Coronary artery (tissue), 2 donors: ENCODE measurements around the gene COL4A5.

Experiments
- DNase-seq: peaks from one replicate; pipeline ENCODE4 v3.0.0-alpha.2; 2017; ENCODE audit warnings: low spot score
- H3K27ac ChIP-seq, 2 donors: fragments of 200-600 bp; sonication (generic); one replicate each; pipeline ENCODE4 v1.5.1; 2016 to 2019
- H3K4me3 ChIP-seq: fragments of 200-600 bp; sonication (generic); 2 replicates; pipeline ENCODE4 v1.5.1; 2016; ENCODE audit warnings: mild to moderate bottlenecking, moderate library complexity
- TF ChIP-seq, protein P1 (sequence below): fragments of 200-600 bp; sonication (generic); IDR thresholded peaks from one replicate; pipeline ENCODE4 v1.5.1; 2019; ENCODE audit warnings: antibody characterized with exemption

COL4A5 gene

DNA sequence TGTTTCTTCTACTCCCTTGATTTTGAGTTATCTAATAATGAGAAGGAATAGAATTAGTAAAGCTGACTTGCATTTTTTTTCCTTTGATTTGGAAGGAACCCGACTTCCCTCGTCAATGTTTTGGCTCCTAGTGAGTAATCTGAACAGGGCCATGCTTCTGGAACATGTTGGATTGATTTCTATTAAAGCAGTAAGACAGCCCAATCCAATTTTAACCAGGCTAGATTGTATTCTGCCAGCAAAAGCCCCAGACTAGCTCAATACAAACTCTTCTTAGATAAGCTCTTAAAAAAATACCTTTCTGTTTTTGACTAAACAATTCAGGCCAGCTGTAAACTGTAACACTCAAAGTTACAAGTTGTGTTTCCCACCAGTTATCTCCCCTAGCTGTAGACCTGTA is 170.5 kb downstream of the COL4A5 start:
- TF ChIP-seq, protein P1, sequence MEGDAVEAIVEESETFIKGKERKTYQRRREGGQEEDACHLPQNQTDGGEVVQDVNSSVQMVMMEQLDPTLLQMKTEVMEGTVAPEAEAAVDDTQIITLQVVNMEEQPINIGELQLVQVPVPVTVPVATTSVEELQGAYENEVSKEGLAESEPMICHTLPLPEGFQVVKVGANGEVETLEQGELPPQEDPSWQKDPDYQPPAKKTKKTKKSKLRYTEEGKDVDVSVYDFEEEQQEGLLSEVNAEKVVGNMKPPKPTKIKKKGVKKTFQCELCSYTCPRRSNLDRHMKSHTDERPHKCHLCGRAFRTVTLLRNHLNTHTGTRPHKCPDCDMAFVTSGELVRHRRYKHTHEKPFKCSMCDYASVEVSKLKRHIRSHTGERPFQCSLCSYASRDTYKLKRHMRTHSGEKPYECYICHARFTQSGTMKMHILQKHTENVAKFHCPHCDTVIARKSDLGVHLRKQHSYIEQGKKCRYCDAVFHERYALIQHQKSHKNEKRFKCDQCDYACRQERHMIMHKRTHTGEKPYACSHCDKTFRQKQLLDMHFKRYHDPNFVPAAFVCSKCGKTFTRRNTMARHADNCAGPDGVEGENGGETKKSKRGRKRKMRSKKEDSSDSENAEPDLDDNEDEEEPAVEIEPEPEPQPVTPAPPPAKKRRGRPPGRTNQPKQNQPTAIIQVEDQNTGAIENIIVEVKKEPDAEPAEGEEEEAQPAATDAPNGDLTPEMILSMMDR = no peak
- no peak for DNase-seq
- Histone ChIP-seq H3K4me3 (no peak overlapping the region), H3K27ac (no peak overlapping the region)

DNA sequence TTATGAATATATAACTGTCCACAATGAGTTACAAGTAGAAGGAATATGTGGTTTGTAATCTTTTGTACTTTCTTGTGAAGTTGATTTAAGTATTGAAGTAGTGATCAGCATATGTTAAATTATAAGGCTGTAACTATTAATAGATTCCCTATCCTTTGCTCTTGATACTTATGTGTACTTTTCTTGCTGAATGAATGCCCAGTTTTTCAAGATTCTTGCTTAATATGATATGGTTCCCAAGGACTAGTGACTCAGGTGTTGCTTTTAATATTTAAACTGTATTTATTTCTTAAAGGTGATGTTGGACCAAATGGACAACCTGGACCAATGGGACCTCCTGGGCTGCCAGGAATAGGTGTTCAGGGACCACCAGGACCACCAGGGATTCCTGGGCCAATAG is 175.0 kb downstream of the COL4A5 start:
- H3K4me3 ChIP-seq = no peak overlapping the region
- TF ChIP-seq, protein P1 = no peak
- H3K27ac ChIP-seq = no peak overlapping the region
- DNase-seq = no peak

DNA sequence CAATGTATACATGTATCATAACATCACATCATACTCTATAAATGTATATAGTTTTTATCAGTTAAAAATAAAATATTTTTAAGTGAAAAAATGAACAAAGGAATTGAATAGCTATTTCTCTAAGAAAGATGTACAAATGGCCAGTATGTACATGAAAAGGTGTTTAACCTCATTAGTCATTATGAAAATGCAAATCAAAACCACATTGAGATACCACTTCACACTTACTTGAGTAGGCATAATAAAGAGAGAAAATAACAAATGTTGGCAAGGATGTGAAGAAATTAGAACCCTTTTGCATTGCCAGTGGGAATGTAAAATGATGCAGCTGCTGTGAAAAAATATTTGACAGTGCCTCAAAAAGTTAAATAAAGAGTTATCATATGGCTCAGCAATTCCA is 201.2 kb downstream of the COL4A5 start:
- no peak overlapping the region for H3K4me3 ChIP-seq
- no peak overlapping the region for H3K27ac ChIP-seq
- TF ChIP-seq, protein P1 = no peak
- DNase-seq = no peak

DNA sequence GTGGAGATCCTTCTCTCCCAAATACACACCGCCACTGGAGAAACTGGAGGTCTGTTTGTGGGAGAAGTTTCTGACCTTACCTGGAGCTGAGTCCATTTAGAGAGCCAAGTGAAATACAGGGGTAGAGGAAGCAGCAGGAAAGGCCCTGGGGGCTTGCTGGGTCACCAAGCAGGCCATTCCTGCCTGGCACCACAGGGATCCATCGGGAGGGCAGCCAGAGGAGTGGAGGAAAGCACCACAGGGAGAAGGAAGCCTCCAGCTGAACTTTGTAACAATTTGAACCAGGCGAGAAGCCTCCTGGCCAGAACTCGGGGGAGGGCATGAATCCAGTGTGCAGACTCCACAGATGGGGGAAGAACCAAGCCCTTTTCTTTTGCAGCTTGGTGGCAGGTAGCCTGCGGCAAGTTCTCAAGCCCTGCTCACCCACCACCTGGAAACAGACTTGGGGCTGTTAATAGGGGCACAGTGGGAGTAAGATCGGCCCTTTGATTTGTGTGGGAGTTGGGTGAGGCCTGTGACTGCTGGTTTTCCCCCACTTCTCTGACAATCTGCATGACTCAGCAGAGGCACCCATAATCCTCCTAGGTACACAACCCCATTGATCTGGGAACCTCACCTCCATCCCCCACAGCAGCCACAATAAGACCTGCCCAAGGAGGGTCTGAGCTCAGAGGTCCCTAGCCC is 202.1 kb downstream of the COL4A5 start:
- TF ChIP-seq, protein P1 = no peak
- H3K27ac ChIP-seq = no peak overlapping the region
- no peak for DNase-seq
- H3K4me3 ChIP-seq = no peak overlapping the region

DNA sequence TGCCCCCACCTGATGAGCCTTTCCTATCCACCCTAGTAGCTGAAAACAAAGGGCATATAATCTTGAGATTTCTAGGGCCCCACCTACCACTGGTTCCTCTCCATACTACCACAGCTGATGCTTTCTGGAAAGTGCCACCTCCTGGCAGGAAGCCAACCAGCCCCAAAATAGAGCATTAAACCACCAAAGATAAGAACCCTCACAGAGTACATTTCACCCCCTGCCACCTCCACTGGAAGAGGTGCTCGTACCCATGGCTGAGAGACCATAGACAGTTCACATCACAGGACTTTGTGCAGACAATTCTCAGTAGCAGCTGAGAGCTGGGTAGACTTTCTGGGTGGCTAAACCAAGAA is 202.6 kb downstream of the COL4A5 start:
- H3K4me3 ChIP-seq = no peak overlapping the region
- DNase-seq = no peak
- H3K27ac ChIP-seq = no peak overlapping the region
- TF ChIP-seq, protein P1 = no peak

DNA sequence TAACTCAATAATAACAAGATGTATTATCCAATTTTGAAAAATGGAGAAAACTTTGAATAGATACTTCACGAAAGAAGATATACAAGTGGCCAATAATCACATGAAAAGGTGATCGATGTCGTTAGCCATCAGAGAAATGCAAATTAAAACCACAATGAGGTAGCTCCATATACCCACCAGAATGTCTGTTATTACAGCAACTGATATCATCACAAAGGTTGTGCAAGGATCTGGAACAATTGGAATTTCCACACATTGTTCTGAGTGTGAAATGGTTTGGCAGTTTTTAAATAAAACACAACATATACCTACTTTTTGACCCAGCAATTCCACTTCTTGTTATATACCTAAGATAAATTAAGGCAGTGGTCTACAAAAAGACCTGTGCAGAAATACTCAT is 225.1 kb downstream of the COL4A5 start:
- H3K27ac ChIP-seq = no peak overlapping the region
- DNase-seq = no peak
- no peak overlapping the region for H3K4me3 ChIP-seq
- TF ChIP-seq, protein P1 = no peak

DNA sequence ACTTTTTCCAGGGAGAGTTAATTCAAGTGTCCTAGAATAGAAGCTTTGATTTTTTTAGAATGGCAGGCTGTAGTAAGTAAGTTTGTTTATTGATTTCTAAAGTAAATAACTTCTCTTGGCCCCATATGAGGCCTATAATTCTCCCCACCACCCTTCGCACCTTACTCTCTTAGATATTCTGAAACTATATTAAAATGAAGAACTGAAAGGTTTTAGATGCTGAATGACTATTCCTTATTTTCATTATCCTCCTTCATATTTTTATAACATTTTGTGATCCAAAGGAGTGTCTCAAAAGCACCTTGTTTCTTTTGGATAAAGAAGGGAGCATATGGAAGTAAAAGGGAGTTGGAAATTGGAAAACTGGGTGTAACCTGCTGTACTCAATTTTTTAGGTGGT is 226.5 kb downstream of the COL4A5 start:
- H3K27ac ChIP-seq = no peak overlapping the region
- H3K4me3 ChIP-seq = no peak overlapping the region
- DNase-seq = no peak
- TF ChIP-seq, protein P1 = no peak
